ENCODE measurements around the gene GLCE. TPM values are rescaled to one million over a fixed set of nuclear protein-coding genes. Genes with fewer than 3 reads are reported as not detected.

Gene GLCE
- total and polyA plus RNA-seq, 4 donors, result 6.8 to 26.3 (median 13.7) TPM

DNA sequence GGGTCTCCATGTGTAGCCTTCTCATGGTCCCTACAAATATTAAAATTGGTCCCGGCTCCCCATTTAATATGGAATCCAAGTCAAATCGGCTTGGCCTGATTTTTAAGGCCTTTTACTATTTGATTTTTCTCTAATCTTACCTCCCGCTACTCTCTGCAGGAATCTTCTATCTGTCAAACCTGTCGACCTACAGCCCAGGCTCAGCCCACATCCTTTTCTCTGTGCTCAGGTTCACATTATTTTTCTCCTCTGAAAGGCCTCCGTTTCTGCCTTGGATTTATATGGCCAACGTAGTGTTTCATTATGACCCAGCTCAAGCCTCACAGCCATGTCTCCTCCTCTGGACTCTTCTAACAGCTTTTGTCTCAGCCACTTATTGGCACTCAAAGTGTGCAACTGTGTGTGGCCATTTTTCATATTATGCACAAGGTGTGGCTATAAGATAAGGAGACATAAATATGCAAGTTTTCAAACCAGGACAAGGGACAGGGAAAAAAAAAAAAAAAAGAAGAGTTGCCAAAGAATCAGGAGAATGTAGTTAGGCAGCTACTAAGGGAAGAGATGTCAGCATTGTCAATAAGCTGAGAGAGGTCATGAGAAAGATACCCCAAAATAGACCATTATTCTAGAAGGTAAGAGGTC, 2.1 kb upstream of the GLCE start:
- Histone ChIP-seq H3K4me3 (ENCODE audit: low read depth in 1 of 3, low read length in 3 of 3) (no peak overlapping the region), H3K9me3 (ENCODE audit: control insufficient read depth in 4 of 4, low read length in 3 of 4) (no peaks in the 10 kb centered on the region), H3K27ac (ENCODE audit: low read depth in 1 of 2, low read length in 2 of 2) (no peak overlapping the region), H3K9ac (ENCODE audit: low read depth in 1 of 2, low read length in 2 of 2) (no peak overlapping the region), H3K27me3 (ENCODE audit: control insufficient read depth in 4 of 4, insufficient read depth in 4 of 4, low read length in 3 of 4) (no peaks in the 10 kb centered on the region), H3K4me1 (ENCODE audit: control insufficient read depth in 4 of 4, insufficient read depth in 4 of 4, low read length in 3 of 4) (peaks cover 0 to 10% (median 5%) of the 10 kb centered on the region in 4 donors), H3K36me3 (ENCODE audit: control insufficient read depth in 4 of 4, insufficient read depth in 3 of 4, low read depth in 1 of 4, low read length in 3 of 4) (no peaks in the 10 kb centered on the region)
- WGBS, result 88% methylated on average over 6 of the region's 6 CpGs
- DNase-seq (ENCODE audit: low spot score), result no peak
- no peak for TF ChIP-seq YY1 (IDR thresholded peaks at IDR 0.05)
- no peak for TF ChIP-seq TAF1 (conservative IDR thresholded peaks at IDR 0.05)
- no peak for TF ChIP-seq HNF4A (conservative IDR thresholded peaks at IDR 0.05)
- no peak for TF ChIP-seq HNF4G (IDR thresholded peaks at IDR 0.05)
- TF ChIP-seq, protein P1, sequence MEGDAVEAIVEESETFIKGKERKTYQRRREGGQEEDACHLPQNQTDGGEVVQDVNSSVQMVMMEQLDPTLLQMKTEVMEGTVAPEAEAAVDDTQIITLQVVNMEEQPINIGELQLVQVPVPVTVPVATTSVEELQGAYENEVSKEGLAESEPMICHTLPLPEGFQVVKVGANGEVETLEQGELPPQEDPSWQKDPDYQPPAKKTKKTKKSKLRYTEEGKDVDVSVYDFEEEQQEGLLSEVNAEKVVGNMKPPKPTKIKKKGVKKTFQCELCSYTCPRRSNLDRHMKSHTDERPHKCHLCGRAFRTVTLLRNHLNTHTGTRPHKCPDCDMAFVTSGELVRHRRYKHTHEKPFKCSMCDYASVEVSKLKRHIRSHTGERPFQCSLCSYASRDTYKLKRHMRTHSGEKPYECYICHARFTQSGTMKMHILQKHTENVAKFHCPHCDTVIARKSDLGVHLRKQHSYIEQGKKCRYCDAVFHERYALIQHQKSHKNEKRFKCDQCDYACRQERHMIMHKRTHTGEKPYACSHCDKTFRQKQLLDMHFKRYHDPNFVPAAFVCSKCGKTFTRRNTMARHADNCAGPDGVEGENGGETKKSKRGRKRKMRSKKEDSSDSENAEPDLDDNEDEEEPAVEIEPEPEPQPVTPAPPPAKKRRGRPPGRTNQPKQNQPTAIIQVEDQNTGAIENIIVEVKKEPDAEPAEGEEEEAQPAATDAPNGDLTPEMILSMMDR (IDR thresholded peaks at IDR 0.05; ENCODE audit: low read depth, low read length, missing input control), result no peak
- TF ChIP-seq, protein P2, sequence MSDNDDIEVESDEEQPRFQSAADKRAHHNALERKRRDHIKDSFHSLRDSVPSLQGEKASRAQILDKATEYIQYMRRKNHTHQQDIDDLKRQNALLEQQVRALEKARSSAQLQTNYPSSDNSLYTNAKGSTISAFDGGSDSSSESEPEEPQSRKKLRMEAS (IDR thresholded peaks at IDR 0.05), result no peak
- TF ChIP-seq RXRA (IDR thresholded peaks at IDR 0.05), result no peak
- TF ChIP-seq, protein P3, sequence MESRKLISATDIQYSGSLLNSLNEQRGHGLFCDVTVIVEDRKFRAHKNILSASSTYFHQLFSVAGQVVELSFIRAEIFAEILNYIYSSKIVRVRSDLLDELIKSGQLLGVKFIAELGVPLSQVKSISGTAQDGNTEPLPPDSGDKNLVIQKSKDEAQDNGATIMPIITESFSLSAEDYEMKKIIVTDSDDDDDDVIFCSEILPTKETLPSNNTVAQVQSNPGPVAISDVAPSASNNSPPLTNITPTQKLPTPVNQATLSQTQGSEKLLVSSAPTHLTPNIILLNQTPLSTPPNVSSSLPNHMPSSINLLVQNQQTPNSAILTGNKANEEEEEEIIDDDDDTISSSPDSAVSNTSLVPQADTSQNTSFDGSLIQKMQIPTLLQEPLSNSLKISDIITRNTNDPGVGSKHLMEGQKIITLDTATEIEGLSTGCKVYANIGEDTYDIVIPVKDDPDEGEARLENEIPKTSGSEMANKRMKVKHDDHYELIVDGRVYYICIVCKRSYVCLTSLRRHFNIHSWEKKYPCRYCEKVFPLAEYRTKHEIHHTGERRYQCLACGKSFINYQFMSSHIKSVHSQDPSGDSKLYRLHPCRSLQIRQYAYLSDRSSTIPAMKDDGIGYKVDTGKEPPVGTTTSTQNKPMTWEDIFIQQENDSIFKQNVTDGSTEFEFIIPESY (IDR thresholded peaks at IDR 0.05), result no peak

DNA sequence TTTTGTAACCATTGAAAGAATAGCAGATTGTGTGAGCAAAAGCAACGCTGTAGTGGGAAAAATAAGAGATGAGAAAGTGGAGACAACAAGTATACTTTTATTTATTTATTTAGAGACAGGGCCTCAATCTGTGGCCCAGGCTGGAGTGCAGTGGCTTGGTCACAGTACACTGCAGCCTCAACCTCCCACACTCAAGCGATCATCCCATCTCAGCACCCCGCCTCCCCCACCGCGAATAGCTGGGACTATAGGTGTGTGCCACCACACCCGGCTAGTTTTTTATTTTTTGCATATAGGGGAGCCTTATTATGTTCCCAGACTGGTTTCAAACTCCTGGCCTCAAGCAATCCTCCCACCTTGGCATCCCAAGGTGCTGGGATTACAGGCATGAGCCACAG, 1.6 kb upstream of the GLCE start:
- H3K9ac ChIP-seq (ENCODE audit: low read depth in 1 of 2, low read length in 2 of 2), result no peak overlapping the region
- WGBS, result 97% methylated on average over 6 of the region's 6 CpGs
- no peak for DNase-seq (ENCODE audit: low spot score)
- H3K27ac ChIP-seq (ENCODE audit: low read depth in 1 of 2, low read length in 2 of 2), result no peak overlapping the region
- no peak overlapping the region for H3K4me3 ChIP-seq (ENCODE audit: low read depth in 1 of 3, low read length in 3 of 3)
- H3K36me3 ChIP-seq (ENCODE audit: control insufficient read depth in 4 of 4, insufficient read depth in 3 of 4, low read depth in 1 of 4, low read length in 3 of 4), result no peaks in the 10 kb centered on the region
- no peak for TF ChIP-seq HNF4A (conservative IDR thresholded peaks at IDR 0.05)
- TF ChIP-seq, protein P4, sequence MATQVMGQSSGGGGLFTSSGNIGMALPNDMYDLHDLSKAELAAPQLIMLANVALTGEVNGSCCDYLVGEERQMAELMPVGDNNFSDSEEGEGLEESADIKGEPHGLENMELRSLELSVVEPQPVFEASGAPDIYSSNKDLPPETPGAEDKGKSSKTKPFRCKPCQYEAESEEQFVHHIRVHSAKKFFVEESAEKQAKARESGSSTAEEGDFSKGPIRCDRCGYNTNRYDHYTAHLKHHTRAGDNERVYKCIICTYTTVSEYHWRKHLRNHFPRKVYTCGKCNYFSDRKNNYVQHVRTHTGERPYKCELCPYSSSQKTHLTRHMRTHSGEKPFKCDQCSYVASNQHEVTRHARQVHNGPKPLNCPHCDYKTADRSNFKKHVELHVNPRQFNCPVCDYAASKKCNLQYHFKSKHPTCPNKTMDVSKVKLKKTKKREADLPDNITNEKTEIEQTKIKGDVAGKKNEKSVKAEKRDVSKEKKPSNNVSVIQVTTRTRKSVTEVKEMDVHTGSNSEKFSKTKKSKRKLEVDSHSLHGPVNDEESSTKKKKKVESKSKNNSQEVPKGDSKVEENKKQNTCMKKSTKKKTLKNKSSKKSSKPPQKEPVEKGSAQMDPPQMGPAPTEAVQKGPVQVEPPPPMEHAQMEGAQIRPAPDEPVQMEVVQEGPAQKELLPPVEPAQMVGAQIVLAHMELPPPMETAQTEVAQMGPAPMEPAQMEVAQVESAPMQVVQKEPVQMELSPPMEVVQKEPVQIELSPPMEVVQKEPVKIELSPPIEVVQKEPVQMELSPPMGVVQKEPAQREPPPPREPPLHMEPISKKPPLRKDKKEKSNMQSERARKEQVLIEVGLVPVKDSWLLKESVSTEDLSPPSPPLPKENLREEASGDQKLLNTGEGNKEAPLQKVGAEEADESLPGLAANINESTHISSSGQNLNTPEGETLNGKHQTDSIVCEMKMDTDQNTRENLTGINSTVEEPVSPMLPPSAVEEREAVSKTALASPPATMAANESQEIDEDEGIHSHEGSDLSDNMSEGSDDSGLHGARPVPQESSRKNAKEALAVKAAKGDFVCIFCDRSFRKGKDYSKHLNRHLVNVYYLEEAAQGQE (IDR thresholded peaks at IDR 0.05), result no peak
- TF ChIP-seq NR2F2 (IDR thresholded peaks at IDR 0.05), result no peak
- TF ChIP-seq, protein P2 (IDR thresholded peaks at IDR 0.05), result no peak
- TF ChIP-seq RAD21 (IDR thresholded peaks at IDR 0.05), result no peak
- TF ChIP-seq JUND (IDR thresholded peaks at IDR 0.05), result no peak
- no peaks in the 10 kb centered on the region for H3K9me3 ChIP-seq (ENCODE audit: control insufficient read depth in 4 of 4, low read length in 3 of 4)
- no peaks in the 10 kb centered on the region for H3K27me3 ChIP-seq (ENCODE audit: control insufficient read depth in 4 of 4, insufficient read depth in 4 of 4, low read length in 3 of 4)
- peaks cover 0 to 10% (median 5%) of the 10 kb centered on the region in 4 donors for H3K4me1 ChIP-seq (ENCODE audit: control insufficient read depth in 4 of 4, insufficient read depth in 4 of 4, low read length in 3 of 4)

Measured in liver (tissue), 9 donors.